Activated CD4-positive, CD25-positive, alpha-beta regulatory T cell (primary cell): ENCODE results near the gene DNAJC25.

Source experiments
- DNase-seq, 4 experiments: peaks; one replicate each; lab custom pipeline; 2025; lab: John Stamatoyannopoulos, UW

Gene DNAJC25

GRCh38 chr9:111627260-111627963, 3.7 kb upstream of the DNAJC25 start:
- DNase-seq: no peak

GRCh38 chr9:111628411-111628810, 2.7 kb upstream of the DNAJC25 start:
- DNase-seq: no peak

- DNase-seq: no peak
Observed at GRCh38 chr9:111630182-111630963, 761 bp upstream of the DNAJC25 start.

- DNase-seq: no peak
Observed at GRCh38 chr9:111630964-111631213, 245 bp upstream of the DNAJC25 start.

GRCh38 chr9:111632060-111632459, 926 bp downstream of the DNAJC25 start:
- no peak for DNase-seq

- no peak for DNase-seq
Observed at GRCh38 chr9:111632695-111633388, 1.7 kb downstream of the DNAJC25 start.

- no peak for DNase-seq
Observed at GRCh38 chr9:111633389-111633736, 2.2 kb downstream of the DNAJC25 start.

GRCh38 chr9:111634860-111635259, 3.7 kb downstream of the DNAJC25 start:
- no peak for DNase-seq

- no peak for DNase-seq
Observed at GRCh38 chr9:111637421-111637950, 6.4 kb downstream of the DNAJC25 start.

- no peak for DNase-seq
Observed at GRCh38 chr9:111644195-111644772, 13.2 kb downstream of the DNAJC25 start.

- DNase-seq: no peak
Observed at GRCh38 chr9:111645806-111646205, 14.7 kb downstream of the DNAJC25 start.

- no peak for DNase-seq
Observed at GRCh38 chr9:111646417-111646816, 15.3 kb downstream of the DNAJC25 start.

- no peak for DNase-seq
Observed at GRCh38 chr9:111648066-111648465, 16.9 kb downstream of the DNAJC25 start.

- no peak for DNase-seq
Observed at GRCh38 chr9:111649016-111649415, 17.9 kb downstream of the DNAJC25 start.

- no peak for DNase-seq
Observed at GRCh38 chr9:111657051-111657450, 25.9 kb downstream of the DNAJC25 start.

- no peak for DNase-seq
Observed at GRCh38 chr9:111658943-111659342, 27.8 kb downstream of the DNAJC25 start.

GRCh38 chr9:111659691-111660090, 28.6 kb downstream of the DNAJC25 start:
- no peak for DNase-seq

GRCh38 chr9:111661150-111661801, 30.1 kb downstream of the DNAJC25 start, which contains the start of gene GNG10:
TSS of gene GNG10 (plus strand) at chr9:111661605. CDS start at chr9:111661635, 30 bp downstream.
- peak; percentile 27 to 59 (median 42) for DNase-seq

GRCh38 chr9:111661802-111662521, 30.8 kb downstream of the DNAJC25 start:
- DNase-seq: peak in 1 of 4 experiments; percentile 9

- DNase-seq: no peak
Observed at GRCh38 chr9:111662576-111663300, 31.6 kb downstream of the DNAJC25 start.
